ENCODE results near the gene RAPGEF2.

DNA sequence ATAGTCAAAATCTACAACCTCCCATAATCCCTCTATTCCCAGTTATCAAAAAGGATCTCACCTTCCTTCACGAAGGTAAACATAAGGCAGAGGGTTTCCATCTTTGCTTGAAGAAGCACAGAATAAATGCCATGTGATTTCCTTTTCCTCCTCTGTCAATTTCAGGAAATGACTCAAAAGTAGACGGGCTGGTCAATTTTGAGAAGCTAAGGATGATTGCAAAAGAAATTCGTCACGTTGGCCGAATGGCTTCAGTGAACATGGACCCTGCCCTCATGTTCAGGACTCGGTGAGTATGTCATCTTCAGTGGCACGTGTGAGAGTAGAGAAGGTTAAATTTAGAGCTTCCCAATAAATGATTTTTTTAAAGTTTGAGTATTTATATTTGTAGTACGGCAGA is 240.2 kb downstream of the RAPGEF2 start:
- TF ChIP-seq STAT1 (conservative IDR thresholded peaks at IDR 0.05) (no peak), ATF2 (IDR thresholded peaks at IDR 0.05; ENCODE audit: low read length) (no peak), RFX5 (IDR thresholded peaks at IDR 0.05; ENCODE audit: low read depth, low read length) (no peak), POLR2AphosphoS2 (IDR thresholded peaks at IDR 0.05; ENCODE audit: low read depth, low read length) (no peak), USF1 (IDR thresholded peaks at IDR 0.05; ENCODE audit: borderline replicate concordance, extremely low read length, insufficient read depth, low read depth, low read length) (no peak)
